ENCODE results near the gene IFI27. TPM values are rescaled to one million over a fixed set of nuclear protein-coding genes. Genes with fewer than 3 reads are reported as not detected.

The IFI27 gene
- total and polyA plus RNA-seq, 2 donors (not counting 1 experiment from before 2014, with no cell fraction given) = 0.15 to 0.81 TPM

DNA sequence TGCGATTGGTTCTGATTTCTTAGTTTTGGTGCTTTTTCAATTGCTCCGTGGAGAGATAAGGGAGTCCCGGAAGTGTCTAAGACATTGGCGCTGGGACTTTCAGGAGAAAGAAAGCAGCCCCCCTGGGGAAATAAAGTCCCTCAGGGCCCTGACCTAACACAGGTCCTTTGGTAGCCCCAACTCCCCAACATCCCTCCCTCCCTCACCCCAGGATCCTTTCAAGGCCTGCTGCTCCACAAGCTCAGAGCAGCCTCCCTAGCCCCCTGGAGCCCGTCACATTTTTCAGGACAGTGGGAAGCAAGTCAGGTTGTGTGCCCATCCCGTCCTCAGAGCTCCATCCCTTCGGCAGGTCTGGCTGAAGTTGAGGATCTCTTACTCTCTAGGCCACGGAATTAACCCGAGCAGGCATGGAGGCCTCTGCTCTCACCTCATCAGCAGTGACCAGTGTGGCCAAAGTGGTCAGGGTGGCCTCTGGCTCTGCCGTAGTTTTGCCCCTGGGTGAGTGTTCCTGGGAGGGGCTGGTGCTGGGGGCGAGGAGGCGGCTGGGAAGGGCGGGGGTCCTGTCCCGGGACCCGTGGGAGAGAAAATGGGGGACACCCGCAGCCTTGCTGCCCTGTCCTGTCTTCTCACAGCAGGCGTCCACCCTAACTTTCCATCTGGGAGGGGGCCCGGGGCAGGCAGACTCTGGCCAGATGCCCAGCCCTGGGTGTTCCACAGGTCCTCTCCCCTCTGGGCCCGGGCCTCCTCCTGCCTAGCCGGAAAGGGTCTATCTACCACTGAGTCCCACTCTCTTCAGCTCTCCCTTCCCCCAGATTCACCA, 950 bp downstream of the IFI27 start:
- no peak for ATAC-seq (ENCODE audit: low read depth)
- no peak overlapping the region for H3K4me3 Mint-ChIP-seq
- no peak overlapping the region for H3K4me2 ChIP-seq (replicated peaks; ENCODE audit: low read depth, low read length, poor library complexity, severe bottlenecking)
- H3K4me1 ChIP-seq (ENCODE audit: control insufficient read depth in 2 of 2, insufficient read depth in 2 of 2, low read length in 2 of 2) = no peaks in the 10 kb centered on the region
- DNase-seq = no peak
- intact Hi-C loops (cut with micrococcal nuclease) = no loop called here
- no peak overlapping the region for H3K27ac Mint-ChIP-seq
- H3K9ac ChIP-seq (ENCODE audit: low read length) = no peak overlapping the region
- ChIA-PET POLR2A (no interaction called here), CTCF (interaction anchor here (1.6 kb wide), 1 partner anchor 22 kb away, joined by 5 read pairs; no protein-coding TSS in a partner anchor)
- H3K27me3 ChIP-seq (replicated peaks in 1 of 4; ENCODE audit: control extremely low read depth in 1 of 4, control insufficient read depth in 3 of 4, insufficient read depth in 4 of 4, low read length in 3 of 4) = peaks cover 0 to 9% (median 0%) of the 10 kb centered on the region in 4 experiments
- no peak overlapping the region for H3K27ac ChIP-seq (ENCODE audit: low read length in 2 of 2)
- H3K27me3 Mint-ChIP-seq = peaks cover 19% of the 10 kb centered on the region
- H4K20me1 ChIP-seq (ENCODE audit: control insufficient read depth, insufficient read depth, low read length, poor library complexity, severe bottlenecking) = no peaks in the 10 kb centered on the region
- H3K4me1 Mint-ChIP-seq = no peaks in the 10 kb centered on the region
- H3K9me3 ChIP-seq (ENCODE audit: control extremely low read depth in 1 of 3, control insufficient read depth in 2 of 3, insufficient read depth in 1 of 3, low read length in 2 of 3) = no peaks in the 10 kb centered on the region
- no peaks in the 10 kb centered on the region for H3K79me2 ChIP-seq (ENCODE audit: control insufficient read depth, insufficient read depth, low read length)
- H3K9me3 Mint-ChIP-seq (ENCODE audit: insufficient read depth) = no peaks in the 10 kb centered on the region
- H3K4me3 ChIP-seq (ENCODE audit: control extremely low read depth in 1 of 5, extremely low read depth in 1 of 5, insufficient read depth in 1 of 5, low read depth in 2 of 5, low read length in 4 of 5) = no peak overlapping the region
- 97% methylated on average over 12 of the region's 20 CpGs for WGBS (ENCODE audit: insufficient coverage)
- no peaks in the 10 kb centered on the region for H3K36me3 ChIP-seq (replicated peaks in 1 of 2; ENCODE audit: control extremely low read depth in 1 of 2, control insufficient read depth in 1 of 2, extremely low read depth in 1 of 2, insufficient read depth in 2 of 2, low read length in 1 of 2)
- no peak overlapping the region for H2AFZ ChIP-seq (ENCODE audit: insufficient read depth, low read depth, low read length, poor library complexity, severe bottlenecking)
- TF ChIP-seq EZH2 (IDR thresholded peaks at IDR 0.05; ENCODE audit: borderline replicate concordance, insufficient read depth, low read depth, low read length, poor library complexity, severe bottlenecking) = no peak
- TF ChIP-seq CTCF (IDR thresholded peaks at IDR 0.05) = no peak

- TF ChIP-seq CTCF (IDR thresholded peaks at IDR 0.05) (no peak), EZH2 (IDR thresholded peaks at IDR 0.05; ENCODE audit: borderline replicate concordance, insufficient read depth, low read depth, low read length, poor library complexity, severe bottlenecking) (no peak)
- H4K20me1 ChIP-seq (ENCODE audit: control insufficient read depth, insufficient read depth, low read length, poor library complexity, severe bottlenecking) = no peaks in the 10 kb centered on the region
- Mint-ChIP-seq H3K4me3 (no peak overlapping the region), H3K4me1 (no peaks in the 10 kb centered on the region), H3K27me3 (peaks cover 30% of the 10 kb centered on the region), H3K27ac (no peak overlapping the region), H3K9me3 (ENCODE audit: insufficient read depth) (no peaks in the 10 kb centered on the region)
- H3K4me3 ChIP-seq (ENCODE audit: control extremely low read depth in 1 of 5, extremely low read depth in 1 of 5, insufficient read depth in 1 of 5, low read depth in 2 of 5, low read length in 4 of 5) = no peak overlapping the region
- H3K9ac ChIP-seq (ENCODE audit: low read length) = no peak overlapping the region
- ATAC-seq (ENCODE audit: low read depth) (no peak), DNase-seq (no peak)
- H3K4me1 ChIP-seq (ENCODE audit: control insufficient read depth in 2 of 2, insufficient read depth in 2 of 2, low read length in 2 of 2) = no peaks in the 10 kb centered on the region
- peaks cover 0 to 12% (median 0%) of the 10 kb centered on the region in 4 experiments for H3K27me3 ChIP-seq (replicated peaks in 1 of 4; ENCODE audit: control extremely low read depth in 1 of 4, control insufficient read depth in 3 of 4, insufficient read depth in 4 of 4, low read length in 3 of 4)
- H3K36me3 ChIP-seq (replicated peaks in 1 of 2; ENCODE audit: control extremely low read depth in 1 of 2, control insufficient read depth in 1 of 2, extremely low read depth in 1 of 2, insufficient read depth in 2 of 2, low read length in 1 of 2) = no peaks in the 10 kb centered on the region
- H3K79me2 ChIP-seq (ENCODE audit: control insufficient read depth, insufficient read depth, low read length) = no peaks in the 10 kb centered on the region
- intact Hi-C loops (cut with micrococcal nuclease) = no loop called here
- no peak overlapping the region for H3K4me2 ChIP-seq (replicated peaks; ENCODE audit: low read depth, low read length, poor library complexity, severe bottlenecking)
- H3K9me3 ChIP-seq (ENCODE audit: control extremely low read depth in 1 of 3, control insufficient read depth in 2 of 3, insufficient read depth in 1 of 3, low read length in 2 of 3) = no peaks in the 10 kb centered on the region
- POLR2A ChIA-PET = no interaction called here
- no peak overlapping the region for H3K27ac ChIP-seq (ENCODE audit: low read length in 2 of 2)
- whole genome bisulfite sequencing (ENCODE audit: insufficient coverage) = 83% methylated on average over 4 of the region's 6 CpGs
- H2AFZ ChIP-seq (ENCODE audit: insufficient read depth, low read depth, low read length, poor library complexity, severe bottlenecking) = no peak overlapping the region
- CTCF ChIA-PET = interaction anchor here (1.6 kb wide), 1 partner anchor 20 kb away, joined by 5 read pairs; no protein-coding TSS in a partner anchor
Measured at GRCh38 chr14:94112513-94113063, 2.1 kb downstream of the IFI27 start.

Data from B cell (primary cell).